ENCODE data around the gene ZRANB3. TPM values are rescaled to one million over a fixed set of nuclear protein-coding genes. Genes with fewer than 3 reads are reported as not detected.

The ZRANB3 gene
- total and polyA plus RNA-seq, 5 experiments from 2014 or later: 3.7 to 9.1 (median 6.7) TPM

DNA sequence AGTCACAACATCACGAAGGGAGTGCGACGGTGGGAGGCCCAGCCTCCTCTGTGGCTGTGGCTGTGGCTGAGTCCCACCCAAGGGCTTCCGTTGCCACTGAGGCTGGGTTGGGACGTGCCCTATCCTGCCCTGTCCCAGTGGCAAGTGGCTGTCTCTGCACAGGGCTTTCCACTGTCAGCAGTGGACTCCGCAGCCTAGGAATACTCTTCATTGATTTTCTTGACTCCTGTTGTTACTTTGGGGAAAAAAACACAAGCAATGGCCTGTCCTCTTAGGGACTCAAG is 356.3 kb downstream of the ZRANB3 start:
- H3K9me3 Mint-ChIP-seq: peaks cover 0 to 11% (median 8%) of the 10 kb centered on the region in 9 donors
- POLR2A ChIA-PET: no interaction called here
- DNase-seq: no peak
- H3K27me3 Mint-ChIP-seq: no peaks in the 10 kb centered on the region
- no peak overlapping the region for H3K27ac Mint-ChIP-seq
- no peak overlapping the region for H3K4me3 Mint-ChIP-seq
- no peak for ATAC-seq
- H3K4me1 Mint-ChIP-seq: peaks cover 3 to 13% (median 7%) of the 10 kb centered on the region in 4 donors
- H3K36me3 Mint-ChIP-seq: peaks cover 17 to 65% (median 42%) of the 10 kb centered on the region in 3 donors

DNA sequence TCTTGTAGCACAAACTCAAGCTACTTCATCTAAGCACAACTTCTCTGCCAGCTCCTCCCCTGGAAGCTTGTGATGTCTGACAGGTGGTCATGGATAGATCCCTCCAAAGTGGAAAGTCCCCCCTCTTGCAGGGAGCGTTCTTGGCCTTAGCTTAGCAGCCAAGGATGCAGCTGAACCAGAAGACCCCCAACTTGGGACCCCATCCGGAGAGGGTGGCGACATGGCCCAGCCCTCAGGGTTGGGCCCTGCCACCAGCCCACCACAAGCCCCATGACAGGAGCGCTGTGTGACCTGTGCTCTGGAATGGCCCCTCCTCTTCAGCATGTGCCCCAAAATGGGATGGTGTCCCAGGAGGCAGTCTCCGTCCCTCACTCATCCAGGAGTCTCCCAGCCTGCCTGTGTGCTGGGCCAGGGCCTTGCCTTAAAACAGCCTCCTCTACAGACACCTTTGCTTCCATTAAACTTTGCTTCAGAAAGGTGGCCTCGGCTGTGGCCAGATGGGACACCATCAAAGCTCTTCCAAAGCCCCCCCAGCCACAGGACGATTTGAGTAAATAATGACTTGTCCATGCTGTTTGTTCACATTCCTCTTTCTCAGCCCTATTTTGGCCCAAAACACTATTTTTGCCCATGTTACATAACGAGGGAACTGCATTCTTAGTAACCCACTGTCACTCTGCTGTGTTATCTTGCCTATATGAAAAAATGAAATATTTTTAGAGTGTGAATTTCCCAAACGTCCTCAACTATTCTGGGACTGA is 356.8 kb downstream of the ZRANB3 start:
- Mint-ChIP-seq H3K27ac (no peak overlapping the region), H3K27me3 (no peaks in the 10 kb centered on the region), H3K9me3 (peaks cover 0 to 11% (median 8%) of the 10 kb centered on the region in 9 donors), H3K36me3 (peaks cover 17 to 68% (median 42%) of the 10 kb centered on the region in 3 donors), H3K4me1 (peaks cover 4 to 18% (median 10%) of the 10 kb centered on the region in 4 donors), H3K4me3 (no peak overlapping the region)
- DNase-seq (no peak), ATAC-seq (no peak)
- POLR2A ChIA-PET: no interaction called here

DNA sequence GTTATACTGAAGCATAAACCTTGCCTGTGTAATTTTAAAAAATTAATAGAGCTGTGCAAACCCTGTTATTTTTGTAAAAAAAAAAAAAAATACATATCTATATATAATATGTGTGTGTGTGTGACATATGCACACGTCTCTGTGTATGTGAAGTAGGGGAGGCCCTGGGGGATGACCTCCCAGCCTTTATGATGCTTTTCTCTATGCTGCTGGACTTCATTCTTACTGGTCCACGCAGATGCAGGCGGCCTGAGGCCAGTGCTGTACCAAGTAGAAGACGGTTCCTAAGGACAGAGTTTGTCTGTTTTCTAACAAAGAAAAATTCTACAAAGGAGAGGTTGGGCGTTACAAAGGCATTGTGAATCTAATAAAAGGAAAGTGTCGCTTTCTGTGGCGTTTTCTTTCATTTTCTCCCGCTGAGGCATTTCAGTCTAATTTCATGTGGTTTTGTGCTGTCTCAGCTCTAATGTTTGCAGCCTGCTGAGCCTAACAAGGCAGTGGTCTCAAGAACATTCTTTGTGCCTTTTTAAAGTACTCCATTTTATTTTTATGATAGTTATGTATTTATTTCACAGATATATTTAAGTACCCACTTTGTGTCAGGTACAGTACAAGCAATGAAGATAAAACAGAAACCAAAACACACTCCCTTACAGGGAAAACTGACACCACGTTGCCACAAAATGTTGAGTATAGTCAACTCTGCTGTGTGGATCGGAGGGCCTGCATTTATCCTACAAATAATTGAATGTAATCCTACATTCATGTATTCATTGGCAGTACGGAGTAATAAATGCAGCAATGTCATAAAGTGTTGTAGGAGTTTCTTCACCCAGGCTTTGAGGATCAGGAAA is 360.9 kb downstream of the ZRANB3 start:
- POLR2A ChIA-PET: no interaction called here
- peaks cover 8 to 36% (median 19%) of the 10 kb centered on the region in 4 donors for H3K4me1 Mint-ChIP-seq
- H3K27me3 Mint-ChIP-seq: no peaks in the 10 kb centered on the region
- H3K4me3 Mint-ChIP-seq: peak overlapping the region; percentile 43 to 87 (median 66)
- peak in 1 of 10 donors; percentile 15 for DNase-seq
- peaks cover 0 to 81% (median 24%) of the 10 kb centered on the region in 3 donors for H3K36me3 Mint-ChIP-seq
- ATAC-seq: peak; percentile 46 to 49
- peak overlapping the region; percentile 63 to 94 (median 86) for H3K27ac Mint-ChIP-seq
- peaks cover 0 to 1% (median 0%) of the 10 kb centered on the region in 9 donors for H3K9me3 Mint-ChIP-seq

DNA sequence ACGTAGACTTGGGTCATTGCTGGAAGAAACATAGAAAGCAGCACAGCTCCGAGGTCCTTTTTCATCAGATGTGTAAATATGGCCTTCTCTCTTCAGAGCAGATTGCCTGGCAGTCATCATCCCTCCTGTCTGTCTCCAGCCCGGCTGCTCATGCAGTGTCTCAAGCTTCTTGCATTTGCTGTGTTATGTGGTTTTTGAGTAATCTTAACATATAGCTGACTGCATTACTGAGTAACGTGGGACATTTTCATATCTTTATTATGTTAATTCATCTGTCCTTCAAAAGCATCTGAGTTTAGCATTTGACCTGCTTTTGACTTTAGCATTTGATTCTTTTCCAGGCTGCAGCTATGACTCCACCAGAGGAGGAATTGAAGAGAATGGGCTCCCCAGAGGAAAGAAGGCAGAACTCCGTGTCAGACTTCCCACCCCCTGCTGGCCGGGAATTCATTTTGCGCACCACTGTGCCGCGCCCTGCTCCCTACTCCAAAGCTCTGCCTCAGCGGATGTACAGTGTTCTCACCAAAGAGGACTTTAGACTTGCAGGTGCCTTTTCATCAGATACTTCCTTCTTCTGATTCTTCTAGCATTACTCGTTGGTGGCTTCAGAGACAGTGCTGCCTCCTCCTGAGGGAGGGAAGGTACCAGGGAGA is 362.7 kb downstream of the ZRANB3 start:
- POLR2A ChIA-PET: interaction anchor here (0.6 kb wide), 1 partner anchor 21 kb away, joined by 4 read pairs; no protein-coding TSS in a partner anchor
- H3K9me3 Mint-ChIP-seq: peaks cover 0 to 1% (median 0%) of the 10 kb centered on the region in 9 donors
- H3K4me1 Mint-ChIP-seq: peaks cover 8 to 36% (median 19%) of the 10 kb centered on the region in 4 donors
- peaks cover 0 to 87% (median 29%) of the 10 kb centered on the region in 3 donors for H3K36me3 Mint-ChIP-seq
- DNase-seq: no peak
- H3K4me3 Mint-ChIP-seq: peak overlapping the region in 6 of 10 donors; percentile 35 to 50 (median 46)
- no peaks in the 10 kb centered on the region for H3K27me3 Mint-ChIP-seq
- peak overlapping the region; percentile 48 to 91 (median 74) for H3K27ac Mint-ChIP-seq
- ATAC-seq: no peak

DNA sequence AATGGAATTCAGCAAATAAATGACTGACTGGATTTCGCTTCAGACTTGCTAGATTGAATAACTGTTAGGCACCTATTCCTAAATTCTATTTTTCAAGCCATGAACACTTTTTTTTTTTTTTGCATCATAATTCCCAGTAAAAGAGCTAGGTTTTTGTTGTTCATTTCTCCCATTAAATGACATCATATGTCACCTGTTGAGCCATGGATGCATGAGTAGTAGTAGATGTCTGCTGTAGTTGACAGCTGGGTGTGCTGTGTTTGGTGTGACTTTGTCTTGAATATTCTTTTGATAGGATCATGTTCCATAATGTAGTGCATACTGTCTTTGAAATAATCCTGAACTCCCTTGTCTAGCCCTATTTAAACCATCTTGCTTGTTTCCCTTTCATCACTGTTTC is 363.7 kb downstream of the ZRANB3 start:
- no peak for DNase-seq
- H3K36me3 Mint-ChIP-seq: peaks cover 0 to 93% (median 27%) of the 10 kb centered on the region in 3 donors
- peaks cover 8 to 36% (median 20%) of the 10 kb centered on the region in 4 donors for H3K4me1 Mint-ChIP-seq
- H3K27me3 Mint-ChIP-seq: no peaks in the 10 kb centered on the region
- H3K27ac Mint-ChIP-seq: peak overlapping the region in 4 of 10 donors; percentile 1 to 81 (median 16)
- POLR2A ChIA-PET: no interaction called here
- no peak overlapping the region for H3K4me3 Mint-ChIP-seq
- peaks cover 0 to under 1% (median 0%) of the 10 kb centered on the region in 9 donors for H3K9me3 Mint-ChIP-seq
- no peak for ATAC-seq

DNA sequence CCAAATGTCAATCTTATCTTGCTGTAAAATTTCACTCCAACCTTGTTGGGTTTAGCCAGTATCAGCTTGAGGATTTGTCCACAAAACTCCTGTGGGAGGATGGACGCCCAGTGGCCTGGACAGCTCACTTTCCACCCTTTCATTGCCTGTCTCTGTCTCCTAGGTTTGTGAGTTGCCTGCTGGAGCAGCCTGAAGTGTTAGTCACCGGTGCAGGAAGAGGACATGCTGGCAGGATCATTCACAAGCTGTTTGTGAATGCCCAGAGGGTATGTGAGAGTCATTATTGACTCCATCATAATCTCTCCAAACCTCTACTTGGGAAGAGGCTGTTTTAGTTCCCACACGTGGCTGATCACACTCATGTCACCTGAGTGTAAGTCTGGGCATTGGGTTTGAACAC is 366.6 kb downstream of the ZRANB3 start:
- POLR2A ChIA-PET: no interaction called here
- ATAC-seq: no peak
- H3K4me1 Mint-ChIP-seq: peaks cover 4 to 20% (median 12%) of the 10 kb centered on the region in 4 donors
- H3K4me3 Mint-ChIP-seq: no peak overlapping the region
- H3K27ac Mint-ChIP-seq: peak overlapping the region in 2 of 10 donors; percentile 63 to 66
- no peaks in the 10 kb centered on the region for H3K9me3 Mint-ChIP-seq
- no peaks in the 10 kb centered on the region for H3K27me3 Mint-ChIP-seq
- peaks cover 0 to 89% (median 31%) of the 10 kb centered on the region in 3 donors for H3K36me3 Mint-ChIP-seq
- no peak for DNase-seq

DNA sequence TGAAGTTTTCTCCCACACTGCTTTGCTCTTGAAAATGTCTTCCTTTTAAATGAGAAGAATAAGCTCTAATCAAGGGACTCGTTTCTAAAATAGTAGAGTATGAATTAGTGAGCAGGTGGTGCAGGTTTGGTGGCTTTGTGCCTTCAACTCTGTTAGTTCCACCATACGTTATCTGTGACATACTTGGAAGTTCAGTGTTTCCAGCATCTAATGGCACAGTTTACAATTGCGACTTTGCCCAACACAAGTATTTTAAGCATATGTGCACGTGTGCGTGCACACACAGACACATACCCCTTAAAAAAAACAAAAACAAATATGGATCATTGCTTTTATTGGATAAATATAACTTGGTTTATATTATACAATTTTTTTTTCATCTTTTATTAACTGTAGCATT is 367.1 kb downstream of the ZRANB3 start:
- Mint-ChIP-seq H3K36me3 (peaks cover 0 to 89% (median 30%) of the 10 kb centered on the region in 3 donors), H3K4me3 (no peak overlapping the region), H3K27ac (no peak overlapping the region), H3K4me1 (peaks cover 4 to 15% (median 9%) of the 10 kb centered on the region in 4 donors), H3K27me3 (no peaks in the 10 kb centered on the region), H3K9me3 (no peaks in the 10 kb centered on the region)
- ATAC-seq (no peak), DNase-seq (no peak)
- POLR2A ChIA-PET: no interaction called here

DNA sequence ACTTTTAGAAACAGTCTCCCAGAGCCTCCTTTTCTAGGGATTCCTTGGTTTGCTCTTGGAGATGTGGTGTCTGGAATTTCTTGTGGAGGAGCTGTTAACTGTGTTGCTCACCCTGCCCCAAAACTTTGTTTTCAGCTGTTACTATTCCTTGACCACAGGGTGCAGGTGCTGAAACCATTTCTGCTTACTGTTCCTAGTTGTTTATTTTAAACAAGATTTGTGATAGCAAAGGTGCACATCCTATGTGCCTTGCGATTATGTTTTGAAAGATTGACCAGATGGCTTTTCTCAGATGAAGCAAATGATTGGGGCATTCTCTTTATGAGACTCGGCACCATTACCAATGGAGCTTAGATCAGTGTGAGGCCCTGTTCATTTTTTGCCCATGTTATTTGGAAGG is 367.7 kb downstream of the ZRANB3 start:
- H3K36me3 Mint-ChIP-seq: peaks cover 3 to 89% (median 29%) of the 10 kb centered on the region in 3 donors

DNA sequence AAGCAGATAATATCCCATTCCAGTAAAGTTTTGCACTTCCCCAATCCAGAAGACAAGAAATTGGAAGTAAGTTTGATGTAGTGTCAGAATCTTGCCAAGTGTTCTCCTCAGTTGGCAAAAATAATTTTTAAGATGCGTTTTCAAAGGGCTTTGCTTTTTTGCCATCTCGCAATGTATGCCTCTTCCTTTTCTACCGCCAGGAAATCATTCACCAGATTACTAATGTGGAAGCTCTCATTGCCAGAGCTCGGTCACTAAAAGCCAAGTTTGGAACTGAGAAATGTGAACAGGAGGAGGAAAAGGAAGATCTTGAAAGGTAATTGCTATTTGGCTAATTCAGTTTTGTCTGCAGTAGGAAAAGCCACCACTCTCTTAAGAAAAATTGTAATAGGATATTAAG is 368.2 kb downstream of the ZRANB3 start:
- peaks cover 0 to 5% (median 3%) of the 10 kb centered on the region in 4 donors for H3K4me1 Mint-ChIP-seq
- POLR2A ChIA-PET: no interaction called here
- H3K36me3 Mint-ChIP-seq: peaks cover 5 to 89% (median 30%) of the 10 kb centered on the region in 3 donors
- H3K27ac Mint-ChIP-seq: peak overlapping the region in 6 of 10 donors; percentile 8 to 43 (median 32)
- ATAC-seq: no peak
- H3K9me3 Mint-ChIP-seq: no peaks in the 10 kb centered on the region
- no peak for DNase-seq
- no peak overlapping the region for H3K4me3 Mint-ChIP-seq
- H3K27me3 Mint-ChIP-seq: no peaks in the 10 kb centered on the region

More for the DNA sequence above, 367.7 kb downstream of the ZRANB3 start:
- no peak for DNase-seq
- no peaks in the 10 kb centered on the region for H3K27me3 Mint-ChIP-seq
- POLR2A ChIA-PET: no interaction called here
- H3K9me3 Mint-ChIP-seq: no peaks in the 10 kb centered on the region
- H3K4me1 Mint-ChIP-seq: peaks cover 0 to 9% (median 4%) of the 10 kb centered on the region in 4 donors
- H3K27ac Mint-ChIP-seq: peak overlapping the region in 5 of 10 donors; percentile 12 to 61 (median 43)
- no peak overlapping the region for H3K4me3 Mint-ChIP-seq
- ATAC-seq: no peak

DNA sequence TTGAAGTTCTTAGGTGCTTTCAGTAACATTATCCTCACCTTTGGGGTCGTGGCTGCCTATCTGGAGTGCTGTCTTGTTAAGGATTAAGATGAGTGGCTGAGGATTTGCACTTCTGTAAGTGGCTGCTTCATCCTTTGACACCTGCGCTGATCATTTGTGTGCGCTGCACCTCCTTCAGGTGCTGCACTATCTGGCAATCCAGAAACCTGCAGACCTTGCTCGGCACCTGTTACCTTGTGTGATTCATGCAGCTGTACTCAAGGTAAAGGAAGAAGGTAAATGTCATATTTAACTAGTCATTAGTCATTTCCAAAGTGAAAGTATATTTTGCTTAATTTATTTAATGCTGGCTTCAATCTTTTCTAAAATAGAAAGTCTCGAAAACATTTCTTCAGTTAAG is 368.6 kb downstream of the ZRANB3 start:
- no peak overlapping the region for H3K4me3 Mint-ChIP-seq
- ATAC-seq: no peak
- peaks cover 0 to 2% (median under 1%) of the 10 kb centered on the region in 4 donors for H3K4me1 Mint-ChIP-seq
- no peaks in the 10 kb centered on the region for H3K27me3 Mint-ChIP-seq
- POLR2A ChIA-PET: no interaction called here
- H3K27ac Mint-ChIP-seq: peak overlapping the region in 5 of 10 donors; percentile 16 to 44 (median 35)
- H3K9me3 Mint-ChIP-seq: no peaks in the 10 kb centered on the region
- DNase-seq: no peak
- H3K36me3 Mint-ChIP-seq: peaks cover 5 to 89% (median 32%) of the 10 kb centered on the region in 3 donors

DNA sequence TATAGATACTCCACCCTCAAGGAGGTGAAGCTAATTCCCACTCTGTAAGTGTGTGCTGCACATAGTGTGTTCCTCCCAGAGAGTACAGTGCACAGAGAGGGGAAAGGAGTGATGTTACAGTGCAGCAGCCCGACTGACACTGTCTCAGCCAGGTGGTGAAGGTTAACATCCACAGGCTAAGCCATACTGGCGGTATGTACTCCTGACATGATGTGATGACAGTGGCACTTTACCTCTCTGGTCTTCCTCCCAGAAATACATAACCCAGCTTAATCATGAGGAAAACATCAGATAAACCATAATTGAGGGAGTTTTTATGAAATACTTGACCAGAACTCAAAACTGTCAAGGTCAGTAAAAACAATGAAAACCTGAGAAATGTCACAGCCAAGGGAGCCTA is 371.8 kb downstream of the ZRANB3 start:
- peaks cover 16 to 91% (median 41%) of the 10 kb centered on the region in 3 donors for H3K36me3 Mint-ChIP-seq
- peaks cover 0 to 8% (median 3%) of the 10 kb centered on the region in 4 donors for H3K4me1 Mint-ChIP-seq
- POLR2A ChIA-PET: no interaction called here
- H3K27ac Mint-ChIP-seq: peak overlapping the region in 3 of 10 donors; percentile 7 to 79 (median 29)
- ATAC-seq (no peak), DNase-seq (no peak)
- no peak overlapping the region for H3K4me3 Mint-ChIP-seq
- H3K9me3 Mint-ChIP-seq: no peaks in the 10 kb centered on the region
- H3K27me3 Mint-ChIP-seq: no peaks in the 10 kb centered on the region

DNA sequence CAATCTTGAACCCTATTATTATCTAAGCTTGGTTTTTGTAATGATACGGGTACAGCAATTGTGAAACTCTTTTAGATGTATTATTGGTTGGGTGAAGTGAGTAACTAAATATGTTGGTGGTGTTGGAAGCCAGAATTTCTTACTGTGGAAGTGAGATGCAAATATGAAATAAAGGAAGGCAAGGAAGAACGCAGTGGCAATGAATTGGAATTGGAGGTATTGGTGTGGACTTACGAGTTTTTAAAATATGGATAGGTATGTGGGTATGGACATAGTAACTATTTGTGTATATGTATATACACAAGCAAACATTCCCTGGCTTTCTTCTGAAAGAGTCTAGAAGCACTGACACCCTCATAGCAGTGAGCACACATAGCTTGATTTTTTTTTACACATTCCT is 373.2 kb downstream of the ZRANB3 start:
- peaks cover 0 to 9% (median 2%) of the 10 kb centered on the region in 4 donors for H3K4me1 Mint-ChIP-seq
- H3K36me3 Mint-ChIP-seq: peaks cover 17 to 87% (median 43%) of the 10 kb centered on the region in 3 donors
- H3K9me3 Mint-ChIP-seq: no peaks in the 10 kb centered on the region
- DNase-seq (no peak), ATAC-seq (no peak)
- no peaks in the 10 kb centered on the region for H3K27me3 Mint-ChIP-seq
- POLR2A ChIA-PET: interaction anchor here (0.7 kb wide), 1 partner anchor 995 kb away, joined by 3 read pairs; no protein-coding TSS in a partner anchor
- peak overlapping the region in 4 of 10 donors; percentile 3 to 54 (median 32) for H3K27ac Mint-ChIP-seq
- H3K4me3 Mint-ChIP-seq: no peak overlapping the region
